ENCODE measurements around the gene B4GALT6. TPM values are rescaled to one million over a fixed set of nuclear protein-coding genes. Genes with fewer than 3 reads are reported as not detected.

Gene B4GALT6
- total RNA-seq, 4 donors from 2014 or later = 3.0 to 6.5 (median 4.9) TPM

DNA sequence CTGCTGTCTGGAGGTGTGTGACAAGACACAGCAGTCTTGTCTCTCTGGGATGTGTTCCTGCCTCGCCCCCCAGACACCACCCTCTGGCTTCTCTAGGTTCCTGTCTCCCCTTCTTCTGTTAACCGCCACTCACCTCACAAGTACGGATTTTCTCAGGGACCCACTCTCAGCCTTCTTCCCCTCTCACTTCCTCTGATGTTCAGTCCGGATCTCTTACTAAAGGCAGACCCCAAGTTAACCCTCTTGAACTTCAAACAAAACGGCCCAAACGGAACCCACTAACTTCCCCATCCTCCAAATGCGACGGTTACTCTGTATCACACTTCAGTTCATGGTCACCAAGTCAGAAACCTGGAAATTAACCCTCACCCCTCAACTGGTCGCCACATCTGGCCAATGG lies 32.0 kb downstream of the B4GALT6 start:
- DNase-seq (ENCODE audit: low spot score) = no peak
- no peak for ATAC-seq (ENCODE audit: low FRiP score)
- TF ChIP-seq, protein P1, sequence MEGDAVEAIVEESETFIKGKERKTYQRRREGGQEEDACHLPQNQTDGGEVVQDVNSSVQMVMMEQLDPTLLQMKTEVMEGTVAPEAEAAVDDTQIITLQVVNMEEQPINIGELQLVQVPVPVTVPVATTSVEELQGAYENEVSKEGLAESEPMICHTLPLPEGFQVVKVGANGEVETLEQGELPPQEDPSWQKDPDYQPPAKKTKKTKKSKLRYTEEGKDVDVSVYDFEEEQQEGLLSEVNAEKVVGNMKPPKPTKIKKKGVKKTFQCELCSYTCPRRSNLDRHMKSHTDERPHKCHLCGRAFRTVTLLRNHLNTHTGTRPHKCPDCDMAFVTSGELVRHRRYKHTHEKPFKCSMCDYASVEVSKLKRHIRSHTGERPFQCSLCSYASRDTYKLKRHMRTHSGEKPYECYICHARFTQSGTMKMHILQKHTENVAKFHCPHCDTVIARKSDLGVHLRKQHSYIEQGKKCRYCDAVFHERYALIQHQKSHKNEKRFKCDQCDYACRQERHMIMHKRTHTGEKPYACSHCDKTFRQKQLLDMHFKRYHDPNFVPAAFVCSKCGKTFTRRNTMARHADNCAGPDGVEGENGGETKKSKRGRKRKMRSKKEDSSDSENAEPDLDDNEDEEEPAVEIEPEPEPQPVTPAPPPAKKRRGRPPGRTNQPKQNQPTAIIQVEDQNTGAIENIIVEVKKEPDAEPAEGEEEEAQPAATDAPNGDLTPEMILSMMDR (IDR thresholded peaks at IDR 0.05) = no peak

DNA sequence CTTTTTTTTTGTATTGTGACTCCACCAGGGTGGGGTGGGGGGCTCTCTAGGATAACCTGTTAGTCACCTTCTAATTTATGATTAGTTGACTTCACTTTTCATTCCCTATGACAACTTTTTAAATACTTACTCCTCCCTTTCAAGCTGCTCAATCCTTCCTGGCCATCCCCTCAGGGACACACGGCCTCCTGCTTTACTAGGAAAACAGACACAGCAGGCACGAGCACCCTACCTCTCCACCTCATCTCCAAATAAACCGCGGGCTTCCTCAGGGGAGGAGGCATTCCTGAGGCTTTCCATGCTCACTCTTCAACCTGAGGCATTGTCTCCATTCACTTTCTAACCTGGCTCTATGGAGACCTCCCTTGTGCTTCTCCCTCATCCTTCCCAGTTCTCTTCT lies 33.0 kb downstream of the B4GALT6 start:
- ATAC-seq (ENCODE audit: low FRiP score) = no peak
- TF ChIP-seq, protein P1 (IDR thresholded peaks at IDR 0.05) = no peak
- DNase-seq (ENCODE audit: low spot score) = no peak

DNA sequence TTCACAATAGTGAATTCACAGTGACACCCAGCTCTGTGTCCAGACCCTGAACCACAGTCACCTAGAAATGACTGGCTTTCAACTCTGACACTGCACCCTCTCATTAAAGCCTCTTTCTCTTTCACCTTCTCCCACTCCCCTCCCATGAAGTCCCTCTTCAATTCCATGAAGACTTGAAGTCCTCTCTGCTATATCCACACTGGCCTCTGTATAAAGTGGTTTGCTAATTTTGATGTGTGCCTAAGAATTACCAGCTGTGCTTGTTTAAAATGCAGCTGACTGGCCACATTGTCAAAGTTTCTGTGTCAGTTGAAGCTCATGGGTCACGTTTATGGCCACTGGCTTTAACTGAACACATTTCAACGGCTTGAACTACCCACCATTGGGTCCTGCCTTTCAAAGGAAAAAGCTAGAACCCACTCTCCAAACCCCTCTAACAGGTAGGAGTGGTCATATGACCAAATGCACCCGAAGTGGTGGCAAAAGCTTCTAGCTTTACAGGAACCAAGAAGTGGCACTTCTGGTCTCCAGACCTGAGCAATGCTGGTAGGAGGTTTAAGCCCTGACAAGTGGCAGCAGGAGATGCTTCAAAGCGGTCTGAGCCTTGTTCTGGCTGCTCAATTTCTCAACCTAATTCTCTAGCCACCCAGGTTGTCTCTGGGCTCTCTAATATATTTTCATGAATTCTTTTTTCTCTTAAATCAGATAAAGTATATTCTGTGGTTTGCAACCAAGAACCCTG lies 34.2 kb downstream of the B4GALT6 start:
- DNase-seq (ENCODE audit: low spot score) (no peak), ATAC-seq (ENCODE audit: low FRiP score) (no peak)
- TF ChIP-seq, protein P1 (IDR thresholded peaks at IDR 0.05) = no peak

DNA sequence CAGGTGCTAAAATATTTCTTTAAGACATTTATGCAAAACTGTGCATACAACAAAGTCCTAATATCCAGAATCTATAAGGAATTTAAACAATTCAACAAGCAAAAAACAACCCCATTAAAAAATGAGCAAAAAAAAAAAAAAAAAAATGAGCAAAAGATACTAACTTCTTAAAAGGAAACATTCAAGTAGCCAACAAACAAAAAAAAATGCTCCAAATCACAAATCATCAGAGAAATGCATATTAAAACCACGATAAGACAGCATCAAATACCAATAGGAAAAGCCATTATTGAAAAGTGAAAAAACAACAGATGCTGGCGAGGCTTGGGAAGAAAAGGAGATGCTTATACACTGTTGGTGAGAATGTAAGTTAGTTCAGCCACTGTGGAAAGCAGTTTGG lies 34.9 kb downstream of the B4GALT6 start:
- DNase-seq (ENCODE audit: low spot score) (no peak), ATAC-seq (ENCODE audit: low FRiP score) (no peak)
- TF ChIP-seq, protein P1 (IDR thresholded peaks at IDR 0.05) = no peak

DNA sequence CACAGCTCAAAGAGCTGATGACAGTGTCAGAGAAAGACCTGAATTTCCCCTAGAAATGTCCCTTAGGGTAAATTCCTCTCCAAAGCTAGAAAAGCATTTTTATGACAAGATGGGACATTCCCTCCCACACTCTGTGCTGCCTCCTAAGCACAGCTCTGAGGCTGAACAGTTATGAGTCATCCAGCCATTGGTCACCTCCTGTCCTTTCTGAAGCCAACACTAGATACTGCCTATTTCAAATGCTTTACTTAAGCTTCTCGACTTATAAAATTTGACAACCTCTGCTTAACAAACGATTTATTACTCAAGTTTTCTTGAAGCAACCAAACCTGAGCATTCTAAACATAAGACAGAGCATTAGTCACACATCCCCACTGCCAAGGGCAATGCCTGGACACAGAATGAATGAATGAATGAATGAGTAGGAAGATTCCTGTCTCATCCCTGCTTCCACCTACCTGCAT lies 35.4 kb downstream of the B4GALT6 start:
- DNase-seq (ENCODE audit: low spot score) (no peak), ATAC-seq (ENCODE audit: low FRiP score) (peak; percentile 44)
- TF ChIP-seq, protein P1 (IDR thresholded peaks at IDR 0.05) = no peak

DNA sequence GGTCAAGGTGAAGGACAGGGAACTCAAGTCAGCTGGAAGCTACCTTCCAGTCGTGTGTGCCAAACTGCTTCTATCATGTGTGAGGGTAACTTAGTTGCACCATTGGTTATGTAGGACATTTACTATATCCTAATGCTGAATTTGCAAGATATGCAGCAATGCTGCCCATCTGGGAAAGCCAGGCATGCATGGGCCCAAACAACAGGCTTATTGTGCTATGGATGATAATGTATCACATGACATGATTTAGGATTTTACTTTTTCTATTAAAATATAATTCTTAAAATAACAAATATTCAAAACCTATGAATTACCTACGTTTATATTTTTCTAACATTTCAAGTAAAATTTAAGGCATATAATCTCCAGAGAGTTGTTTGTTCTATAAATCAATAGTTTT lies 35.9 kb downstream of the B4GALT6 start:
- TF ChIP-seq, protein P1 (IDR thresholded peaks at IDR 0.05) = no peak
- ATAC-seq (ENCODE audit: low FRiP score) (no peak), DNase-seq (ENCODE audit: low spot score) (no peak)

DNA sequence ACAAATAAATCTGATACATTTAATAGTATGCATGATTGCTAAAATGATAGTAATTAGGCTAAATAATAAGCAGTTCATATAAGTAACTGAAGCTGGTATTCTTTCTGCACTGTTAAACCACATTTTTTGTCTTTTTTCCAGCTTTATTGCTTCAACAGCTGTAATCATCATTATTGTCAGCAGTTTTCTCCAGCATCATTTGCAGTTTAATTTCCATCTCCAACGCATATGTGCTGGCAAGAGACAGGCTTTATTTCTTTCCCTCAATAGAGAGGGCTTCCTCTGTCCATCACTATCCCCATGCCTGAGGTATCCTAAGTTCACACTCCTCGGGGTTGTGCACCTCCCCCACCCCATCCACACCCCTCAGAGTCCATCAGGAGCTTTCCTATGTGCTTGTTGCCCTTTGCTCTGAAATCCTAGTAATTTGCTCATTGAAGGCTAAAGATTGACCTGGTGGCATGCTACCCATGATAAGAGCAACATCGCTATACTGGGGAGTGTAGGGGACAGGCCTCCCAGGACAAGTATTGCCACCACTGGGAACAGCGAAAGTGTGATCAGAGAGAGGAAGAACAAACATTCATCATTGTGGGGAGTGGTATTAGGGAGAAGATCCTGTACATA lies 37.1 kb downstream of the B4GALT6 start:
- DNase-seq (ENCODE audit: low spot score) (no peak), ATAC-seq (ENCODE audit: low FRiP score) (no peak)
- TF ChIP-seq, protein P1 (IDR thresholded peaks at IDR 0.05) = no peak
